Spleen (tissue), 7 donors: Measurements from ENCODE around the gene NT5DC2.

ENCODE experiments used
- POLR2A ChIP-seq, 3 donors: fragments of 450-650 bp; IDR thresholded peaks; one replicate each; pipeline ENCODE4 v1.5.1; 2017; ENCODE audit warnings: antibody characterized with exemption in 3 of 3, mild to moderate bottlenecking in 1 of 3
- POLR2AphosphoS5 ChIP-seq, 3 donors: sonication (generic); formaldehyde crosslinking; IDR thresholded peaks; one replicate each; pipeline ENCODE4 v1.5.1; 2017; ENCODE audit warnings: antibody characterized with exemption in 3 of 3
- TF ChIP-seq, protein P1 (sequence below), 11 experiments: fragments of 200-600 bp in 7 of 11; fragments of 450-650 bp in 4 of 11; sonication (generic) in 4 of 11; IDR thresholded peaks in 8 of 11; conservative IDR thresholded peaks in 3 of 11; 1 replicate in 7 of 11; 2 replicates in 4 of 11; pipeline versions ENCODE4 v1.4.0 to v1.8.0; 2016 to 2021; ENCODE audit warnings: antibody characterized with exemption in 11 of 11, inconsistent platforms in 4 of 11, mild to moderate bottlenecking in 1 of 11
- donor health status: DM: no; HTN: no; CAD: no; lungs with moderate emphysema.
- donor health status: DM: no; HTN: no; CAD: no.
- donor health status: DM: no; HTN: no; CAD: no.

DNA sequence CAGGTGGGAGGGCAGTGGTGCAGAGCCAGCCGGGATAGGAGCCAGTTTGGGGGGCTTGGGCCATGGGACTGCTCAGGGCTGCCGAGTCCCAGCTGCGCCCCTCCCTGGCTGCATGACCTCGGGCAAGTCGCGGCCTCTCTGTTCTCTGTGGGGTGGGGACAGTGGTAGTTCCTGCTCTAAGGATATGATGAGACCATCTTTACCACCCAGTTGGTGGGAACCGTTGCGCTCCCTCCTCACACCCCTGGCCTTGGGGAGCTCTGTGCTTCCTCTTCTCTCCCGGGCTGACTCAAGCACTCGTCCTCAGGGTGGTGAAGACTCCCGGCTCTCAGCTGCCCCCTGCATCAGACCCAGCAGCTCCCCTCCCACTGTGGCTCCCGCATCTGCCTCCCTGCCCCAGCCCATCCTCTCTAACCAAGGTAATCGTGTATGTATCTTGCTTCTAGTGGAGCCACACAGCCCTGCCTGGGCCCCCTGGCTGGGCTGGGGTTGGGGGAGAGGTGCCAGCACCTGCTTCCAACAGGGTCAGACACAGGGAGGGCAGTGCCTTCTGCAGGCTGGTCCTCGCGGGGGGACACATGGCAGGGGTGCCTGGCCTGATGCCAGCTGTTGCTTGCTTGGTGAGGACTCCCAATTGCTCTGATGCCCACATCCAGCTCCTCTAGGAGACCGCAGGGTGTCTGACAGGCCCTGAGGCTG, 53.6 kb downstream of the NT5DC2 start:
- TF ChIP-seq, protein P1, sequence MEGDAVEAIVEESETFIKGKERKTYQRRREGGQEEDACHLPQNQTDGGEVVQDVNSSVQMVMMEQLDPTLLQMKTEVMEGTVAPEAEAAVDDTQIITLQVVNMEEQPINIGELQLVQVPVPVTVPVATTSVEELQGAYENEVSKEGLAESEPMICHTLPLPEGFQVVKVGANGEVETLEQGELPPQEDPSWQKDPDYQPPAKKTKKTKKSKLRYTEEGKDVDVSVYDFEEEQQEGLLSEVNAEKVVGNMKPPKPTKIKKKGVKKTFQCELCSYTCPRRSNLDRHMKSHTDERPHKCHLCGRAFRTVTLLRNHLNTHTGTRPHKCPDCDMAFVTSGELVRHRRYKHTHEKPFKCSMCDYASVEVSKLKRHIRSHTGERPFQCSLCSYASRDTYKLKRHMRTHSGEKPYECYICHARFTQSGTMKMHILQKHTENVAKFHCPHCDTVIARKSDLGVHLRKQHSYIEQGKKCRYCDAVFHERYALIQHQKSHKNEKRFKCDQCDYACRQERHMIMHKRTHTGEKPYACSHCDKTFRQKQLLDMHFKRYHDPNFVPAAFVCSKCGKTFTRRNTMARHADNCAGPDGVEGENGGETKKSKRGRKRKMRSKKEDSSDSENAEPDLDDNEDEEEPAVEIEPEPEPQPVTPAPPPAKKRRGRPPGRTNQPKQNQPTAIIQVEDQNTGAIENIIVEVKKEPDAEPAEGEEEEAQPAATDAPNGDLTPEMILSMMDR (IDR thresholded peaks at IDR 0.05 in 8 of 11, conservative IDR thresholded peaks at IDR 0.05 in 3 of 11): no peak
- TF ChIP-seq POLR2A (IDR thresholded peaks at IDR 0.05): no peak
- peak in 1 of 3 donors; percentile 29 for TF ChIP-seq POLR2AphosphoS5 (IDR thresholded peaks at IDR 0.05)
